Adrenal gland (tissue), 12 donors: ENCODE results near the gene ATP1B3. TPM values are rescaled to one million over a fixed set of nuclear protein-coding genes. Genes with fewer than 3 reads are reported as not detected.
"Not testable (repeated sequence)": the region's sequence is repeated elsewhere in the genome, so short reads cannot be mapped to it uniquely, and the experiment has no call there.

ENCODE experiments used
- DNase-seq, 7 donors: peaks; one replicate each; pipeline ENCODE4 v3.0.0-alpha.2; 2019 to 2020
- H3K27ac ChIP-seq, 5 donors: fragments of 200-600 bp; sonication (generic) in 4 of 5; 1 replicate in 3 of 5; 2 replicates in 2 of 5; pipeline versions ENCODE4 v1.5.1 to v1.8.0; 2016 to 2020; ENCODE audit warnings: mild to moderate bottlenecking in 1 of 5
- H3K27me3 ChIP-seq: fragments of 200-600 bp; 2 replicates; pipeline ENCODE4 v1.8.0; 2021
- H3K36me3 ChIP-seq, 2 donors: fragments of 200-600 bp; replicated peaks in 1 of 2; 1 replicate in 1 of 2; 2 replicates in 1 of 2; pipeline versions ENCODE4 v1.5.1 to v1.8.0; 2018 to 2022
- H3K4me1 ChIP-seq, 2 donors: fragments of 200-600 bp; replicated peaks in 1 of 2; 1 replicate in 1 of 2; 2 replicates in 1 of 2; pipeline versions ENCODE4 v1.5.1 to v1.8.0; 2018 to 2021
- H3K4me3 ChIP-seq, 4 donors: fragments of 200-600 bp; sonication (generic) in 3 of 4; one replicate each; pipeline ENCODE4 v1.5.1; 2016 to 2018
- H3K9me3 ChIP-seq, 3 donors: fragments of 200-600 bp; sonication (generic) in 1 of 3; replicated peaks in 1 of 3; 1 replicate in 2 of 3; 2 replicates in 1 of 3; pipeline versions ENCODE4 v1.5.1 to v1.8.0; 2016 to 2021
- CTCF ChIP-seq, 6 experiments: fragments of 450-650 bp in 4 of 6; fragments of 200-600 bp in 2 of 6; sonication (generic) in 1 of 6; IDR thresholded peaks; 1 replicate in 5 of 6; 2 replicates in 1 of 6; pipeline versions ENCODE4 v1.5.1 to v1.8.0; 2016 to 2021; ENCODE audit warnings: antibody characterized with exemption in 6 of 6, mild to moderate bottlenecking in 2 of 6, moderate library complexity in 1 of 6
- POLR2A ChIP-seq, 2 donors: fragments of 450-650 bp; IDR thresholded peaks; one replicate each; pipeline ENCODE4 v1.6.1; 2017; ENCODE audit warnings: antibody characterized with exemption in 2 of 2, mild to moderate bottlenecking in 2 of 2, moderate library complexity in 1 of 2
- WGBS, 4 donors: extraction: QIAGEN DNeasy Blood & Tissue Kit in 2 of 4; methylation state at CpG; one replicate each; pipeline versions ENCODE4 v1.1.5 to v1.1.7; 2013 to 2017; 5-methylcytosine and 5-hydroxymethylcytosine counted together
- intact Hi-C, 2 donors: fragments of 100-400 bp; cut with DNase I; formaldehyde crosslinking; loops; one replicate each; pipeline versions ENCODE4 v1.14.1 to v1.15.0; 2022 to 2023
- polyA plus RNA-seq, 3 donors: library from polyadenylated mRNA; stranded (reverse); fragments of 200-250 nt in 2 of 3; fragments of 350-450 nt in 1 of 3; fragmentation: Illumina TruSeq in 1 of 3; extraction: RNeasy Lipid Tissue Mini Kit (QIAGEN cat#74804) in 1 of 3; gene quantifications; one replicate each; pipeline ENCODE4 v1.2.3, GENCODE V29; 2013 to 2014
- small RNA-seq, 2 donors: library from RNA; depleted of rRNA; stranded (forward); fragments of <200 nt; gene quantifications; one replicate each; pipeline ENCODE3, GENCODE V24; 2016
- total RNA-seq, 9 donors: library from RNA; depleted of rRNA in 4 of 9; stranded (reverse); fragments of >200 nt in 4 of 9; fragments of 120-200 nt in 1 of 9; fragmentation: NEBNext Ultra II Directional in 1 of 9; extraction: Animal tissue kit (Norgen Biotek cat#: 25700) in 1 of 9; gene quantifications; one replicate each; pipeline versions ENCODE4 v1.1.0 to v1.2.4, GENCODE V29; 2013 to 2023
- donor health status: healthy with polysubstance abuse.
- donor health status: Bipolar disorder and iron deficiency.
- donor health status: DM: yes; HTN: yes; CAD: no.
- donor health status: DM: no; HTN: no; CAD: no.
- donor health status: DM: no; HTN: no; CAD: no.
- donor health status: DM: yes; HTN: yes; CAD: no.

ATP1B3 gene
- total and polyA plus RNA-seq, 12 donors, result 65.2 to 300 (median 98.8) TPM

GRCh38 chr3:141969711-141970110 lies 93.3 kb downstream of the ATP1B3 start:
- TF ChIP-seq POLR2A (IDR thresholded peaks at IDR 0.05) (no peak), CTCF (IDR thresholded peaks at IDR 0.05) (no peak)
- Histone ChIP-seq H3K36me3 (no peaks in the 10 kb centered on the region), H3K4me3 (no peak overlapping the region), H3K4me1 (no peaks in the 10 kb centered on the region), H3K27ac (no peak overlapping the region), H3K9me3 (no peaks in the 10 kb centered on the region), H3K27me3 (no peaks in the 10 kb centered on the region)
- WGBS, 4 donors, result 88 to 94% (median 93%) methylated on average over 6 of the region's 6 CpGs
- no peak for DNase-seq
- intact Hi-C loops, result loop anchor here in 1 of 2 donors (10.0 kb wide), 1 partner anchor 185 kb away; no protein-coding TSS in a partner anchor

GRCh38 chr3:141971571-141971970 lies 95.1 kb downstream of the ATP1B3 start:
- H3K4me3 ChIP-seq, result no peak overlapping the region
- no peaks in the 10 kb centered on the region for H3K27me3 ChIP-seq
- intact Hi-C loops, result no loop called here
- no peak for DNase-seq
- H3K9me3 ChIP-seq, result no peaks in the 10 kb centered on the region
- WGBS, 4 donors, result 94 to 100% (median 100%) methylated on average over 1 of the region's 1 CpG
- TF ChIP-seq POLR2A (IDR thresholded peaks at IDR 0.05) (no peak), CTCF (IDR thresholded peaks at IDR 0.05) (no peak)
- no peaks in the 10 kb centered on the region for H3K4me1 ChIP-seq
- no peak overlapping the region for H3K27ac ChIP-seq
- H3K36me3 ChIP-seq, result no peaks in the 10 kb centered on the region

- WGBS, 4 donors, result 95 to 99% (median 96%) methylated on average over 2 of the region's 2 CpGs
- no peaks in the 10 kb centered on the region for H3K36me3 ChIP-seq
- H3K4me3 ChIP-seq, result no peak overlapping the region
- intact Hi-C loops, result no loop called here
- H3K4me1 ChIP-seq, result no peaks in the 10 kb centered on the region
- no peaks in the 10 kb centered on the region for H3K27me3 ChIP-seq
- DNase-seq, result no peak
- TF ChIP-seq POLR2A (IDR thresholded peaks at IDR 0.05) (no peak), CTCF (IDR thresholded peaks at IDR 0.05) (no peak)
- no peaks in the 10 kb centered on the region for H3K9me3 ChIP-seq
- H3K27ac ChIP-seq, result no peak overlapping the region
These were observed 96.0 kb downstream of the ATP1B3 start for GRCh38 chr3:141972399-141972798.

- H3K9me3 ChIP-seq, H3K4me3 ChIP-seq, H3K27ac ChIP-seq, H3K36me3 ChIP-seq, H3K27me3 ChIP-seq, DNase-seq, H3K4me1 ChIP-seq, intact Hi-C loops: not testable (repeated sequence)
- 96% methylated on average over 8 of the region's 8 CpGs for WGBS, 4 donors
These were observed 98.3 kb downstream of the ATP1B3 start for GRCh38 chr3:141974777-141975176.

Small RNA genes within 50 kb of the gene (small RNA-seq; reads per million reads assigned to genes)
- gene HMGN2P25, result 0 reads per million in 2 donors
- 0 to 0.12 reads per million in 2 donors for gene RNU6-509P

Other genes starting within 250 kb of the ATP1B3 start
- gene RNF7, start 138.3 kb upstream of the ATP1B3 start, total RNA-seq, result 100 to 1,000 TPM in 8 of 9 donors, 10 to 100 TPM in 1; 87.4 to 200 (median 127) TPM
- 100 to 1,000 TPM; 107 to 315 (median 247) TPM for gene RNF7, start 138.3 kb upstream of the ATP1B3 start, polyA plus RNA-seq
- gene GRK7, start 113.2 kb upstream of the ATP1B3 start, total RNA-seq, result under 1 TPM in 2 of 9 donors, not detected in 7; 0.07 to 0.11 TPM
- gene GRK7, start 113.2 kb upstream of the ATP1B3 start, polyA plus RNA-seq, result under 1 TPM in 1 of 3 donors, not detected in 2; 0.07 TPM